ENCODE results near the gene DNAH3. TPM values are rescaled to one million over a fixed set of nuclear protein-coding genes. Genes with fewer than 3 reads are reported as not detected.

Gene DNAH3
- total RNA-seq, 4 donors from 2014 or later = 0.13 to 0.15 TPM; not detected in 2

- H3K27ac ChIP-seq = no peak overlapping the region
- ATAC-seq = no peak
- no peak for TF ChIP-seq POLR2A (IDR thresholded peaks at IDR 0.05)
- no peak for TF ChIP-seq POLR2AphosphoS5 (IDR thresholded peaks at IDR 0.05)
- TF ChIP-seq, protein P1, sequence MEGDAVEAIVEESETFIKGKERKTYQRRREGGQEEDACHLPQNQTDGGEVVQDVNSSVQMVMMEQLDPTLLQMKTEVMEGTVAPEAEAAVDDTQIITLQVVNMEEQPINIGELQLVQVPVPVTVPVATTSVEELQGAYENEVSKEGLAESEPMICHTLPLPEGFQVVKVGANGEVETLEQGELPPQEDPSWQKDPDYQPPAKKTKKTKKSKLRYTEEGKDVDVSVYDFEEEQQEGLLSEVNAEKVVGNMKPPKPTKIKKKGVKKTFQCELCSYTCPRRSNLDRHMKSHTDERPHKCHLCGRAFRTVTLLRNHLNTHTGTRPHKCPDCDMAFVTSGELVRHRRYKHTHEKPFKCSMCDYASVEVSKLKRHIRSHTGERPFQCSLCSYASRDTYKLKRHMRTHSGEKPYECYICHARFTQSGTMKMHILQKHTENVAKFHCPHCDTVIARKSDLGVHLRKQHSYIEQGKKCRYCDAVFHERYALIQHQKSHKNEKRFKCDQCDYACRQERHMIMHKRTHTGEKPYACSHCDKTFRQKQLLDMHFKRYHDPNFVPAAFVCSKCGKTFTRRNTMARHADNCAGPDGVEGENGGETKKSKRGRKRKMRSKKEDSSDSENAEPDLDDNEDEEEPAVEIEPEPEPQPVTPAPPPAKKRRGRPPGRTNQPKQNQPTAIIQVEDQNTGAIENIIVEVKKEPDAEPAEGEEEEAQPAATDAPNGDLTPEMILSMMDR (IDR thresholded peaks at IDR 0.05) = no peak
- no peak for TF ChIP-seq EP300 (IDR thresholded peaks at IDR 0.05)
- H3K27me3 ChIP-seq = no peaks in the 10 kb centered on the region
- no peaks in the 10 kb centered on the region for H3K36me3 ChIP-seq
- 68 to 75% methylated on average over 1 to 3 of the region's 6 CpGs for WGBS, 2 donors (ENCODE audit: low coverage in 1 of 2)
- no peaks in the 10 kb centered on the region for H3K4me1 ChIP-seq
- no peaks in the 10 kb centered on the region for H3K9me3 ChIP-seq
- no peak overlapping the region for H3K4me3 ChIP-seq
Measured at GRCh38 chr16:20940871-20941635, 209.6 kb downstream of the DNAH3 start.

DNA sequence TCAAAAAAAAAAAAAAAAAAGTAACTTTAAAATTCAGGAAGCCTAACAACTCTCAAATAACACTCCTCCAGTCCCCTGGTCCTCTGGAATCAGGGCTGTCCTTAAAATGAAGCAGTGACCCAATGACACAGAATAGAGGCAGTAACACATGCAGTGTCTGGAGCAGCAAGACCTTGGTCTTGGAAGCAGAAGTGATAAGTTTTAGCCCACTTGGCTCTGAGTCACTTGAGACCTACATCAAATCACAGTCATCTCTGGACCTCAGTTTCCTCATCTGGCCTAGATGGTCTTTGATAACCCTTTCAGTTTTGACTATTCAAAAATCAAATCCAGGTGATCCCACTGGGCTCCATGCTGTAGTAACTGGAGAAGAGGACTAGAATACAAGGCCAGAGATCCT, 211.0 kb downstream of the DNAH3 start:
- H3K4me3 ChIP-seq = no peak overlapping the region
- H3K36me3 ChIP-seq = no peaks in the 10 kb centered on the region
- H3K4me1 ChIP-seq = no peaks in the 10 kb centered on the region
- H3K27me3 ChIP-seq = no peaks in the 10 kb centered on the region
- no peaks in the 10 kb centered on the region for H3K9me3 ChIP-seq
- H3K27ac ChIP-seq = no peak overlapping the region
- no peak for ATAC-seq
- TF ChIP-seq POLR2A (IDR thresholded peaks at IDR 0.05) = no peak
- TF ChIP-seq EP300 (IDR thresholded peaks at IDR 0.05) = no peak
- TF ChIP-seq POLR2AphosphoS5 (IDR thresholded peaks at IDR 0.05) = no peak

GRCh38 chr16:20938426-20938825, 212.2 kb downstream of the DNAH3 start:
- Histone ChIP-seq H3K4me3 (no peak overlapping the region), H3K9me3 (no peaks in the 10 kb centered on the region), H3K27ac (no peak overlapping the region), H3K27me3 (no peaks in the 10 kb centered on the region), H3K4me1 (no peaks in the 10 kb centered on the region), H3K36me3 (no peaks in the 10 kb centered on the region)
- no peak for ATAC-seq
- TF ChIP-seq POLR2AphosphoS5 (IDR thresholded peaks at IDR 0.05) = no peak
- TF ChIP-seq EP300 (IDR thresholded peaks at IDR 0.05) = no peak
- no peak for TF ChIP-seq POLR2A (IDR thresholded peaks at IDR 0.05)
- TF ChIP-seq, protein P1 (IDR thresholded peaks at IDR 0.05) = no peak
- 50% methylated on average over 2 of the region's 2 CpGs; no CpG with 5 or more reads in 1 of the 2 donors for WGBS, 2 donors (ENCODE audit: low coverage in 1 of 2)

- TF ChIP-seq, protein P1 (IDR thresholded peaks at IDR 0.05) = no peak
- TF ChIP-seq POLR2AphosphoS5 (IDR thresholded peaks at IDR 0.05) = no peak
- no peak for TF ChIP-seq EP300 (IDR thresholded peaks at IDR 0.05)
- Histone ChIP-seq H3K4me1 (no peaks in the 10 kb centered on the region), H3K27me3 (no peaks in the 10 kb centered on the region)
Measured at GRCh38 chr16:20937736-20938135, 212.9 kb downstream of the DNAH3 start.

DNA sequence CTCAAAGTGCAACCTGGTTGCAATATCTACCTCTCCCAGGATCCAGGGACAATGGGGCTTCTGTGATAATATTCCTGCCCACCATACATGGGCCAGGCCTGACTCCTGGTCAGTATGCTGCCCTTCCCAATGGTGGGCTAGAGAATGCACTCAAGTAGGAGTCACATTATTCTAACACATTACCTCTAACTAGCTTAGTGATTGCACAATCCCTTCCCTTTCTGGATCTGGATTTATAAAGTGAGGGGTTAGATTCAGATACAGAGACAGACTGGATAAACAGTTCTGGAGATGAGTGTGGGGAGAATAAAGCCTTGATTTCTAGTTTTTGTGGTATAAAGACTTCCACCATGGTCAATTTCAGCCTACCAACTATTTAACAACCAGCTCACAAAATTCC, 217.1 kb downstream of the DNAH3 start:
- Histone ChIP-seq H3K36me3 (no peaks in the 10 kb centered on the region), H3K4me3 (no peak overlapping the region), H3K27me3 (no peaks in the 10 kb centered on the region), H3K27ac (no peak overlapping the region), H3K4me1 (peaks cover 0 to 13% (median 4%) of the 10 kb centered on the region in 3 donors), H3K9me3 (no peaks in the 10 kb centered on the region)
- ATAC-seq = no peak
- TF ChIP-seq EP300 (IDR thresholded peaks at IDR 0.05) (no peak), POLR2AphosphoS5 (IDR thresholded peaks at IDR 0.05) (no peak), POLR2A (IDR thresholded peaks at IDR 0.05) (no peak)
- TF ChIP-seq, protein P1 (IDR thresholded peaks at IDR 0.05) = no peak

More at GRCh38 chr16:20937736-20938135, 212.9 kb downstream of the DNAH3 start:
- Histone ChIP-seq H3K27ac (no peak overlapping the region), H3K4me3 (no peak overlapping the region), H3K9me3 (no peaks in the 10 kb centered on the region), H3K36me3 (no peaks in the 10 kb centered on the region)
- ATAC-seq = no peak
- 78% methylated on average over 3 of the region's 6 CpGs; no CpG with 5 or more reads in 1 of the 2 donors for WGBS, 2 donors (ENCODE audit: low coverage in 1 of 2)
